Lower leg skin (tissue), 3 donors: ENCODE results near the gene SUSD2.

ENCODE experiments used
- POLR2A ChIP-seq, 2 donors: fragments of 450-650 bp; IDR thresholded peaks; one replicate each; pipeline ENCODE4 v1.6.1; 2016 to 2017; ENCODE audit warnings: antibody characterized with exemption in 2 of 2, mild to moderate bottlenecking in 1 of 2, moderate library complexity in 1 of 2
- TF ChIP-seq, protein P1 (sequence below), 3 donors: fragments of 450-650 bp; IDR thresholded peaks; one replicate each; pipeline ENCODE4 v1.5.1; 2016; ENCODE audit warnings: antibody characterized with exemption in 3 of 3, mild to moderate bottlenecking in 3 of 3, moderate library complexity in 2 of 3

DNA sequence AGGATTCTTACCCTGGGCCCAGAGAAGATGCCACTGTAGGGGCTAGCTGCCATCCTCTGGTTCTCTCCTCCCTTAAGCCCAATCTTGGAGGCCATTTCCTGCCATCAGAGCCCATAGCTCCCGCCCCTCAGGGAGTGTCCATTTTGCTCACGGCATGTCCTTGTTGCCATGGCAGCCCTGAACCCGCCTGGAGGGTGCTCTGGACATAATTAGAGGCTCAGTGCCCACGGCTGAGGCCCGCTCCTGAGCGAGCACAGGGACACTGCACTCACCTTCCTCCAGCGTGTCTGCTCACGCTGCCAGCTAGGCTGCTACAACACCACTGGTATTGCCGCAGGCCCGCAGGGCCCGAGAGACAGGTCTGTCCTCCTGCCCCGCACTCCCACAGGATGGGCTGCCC is 11.1 kb upstream of the SUSD2 start:
- TF ChIP-seq, protein P1, sequence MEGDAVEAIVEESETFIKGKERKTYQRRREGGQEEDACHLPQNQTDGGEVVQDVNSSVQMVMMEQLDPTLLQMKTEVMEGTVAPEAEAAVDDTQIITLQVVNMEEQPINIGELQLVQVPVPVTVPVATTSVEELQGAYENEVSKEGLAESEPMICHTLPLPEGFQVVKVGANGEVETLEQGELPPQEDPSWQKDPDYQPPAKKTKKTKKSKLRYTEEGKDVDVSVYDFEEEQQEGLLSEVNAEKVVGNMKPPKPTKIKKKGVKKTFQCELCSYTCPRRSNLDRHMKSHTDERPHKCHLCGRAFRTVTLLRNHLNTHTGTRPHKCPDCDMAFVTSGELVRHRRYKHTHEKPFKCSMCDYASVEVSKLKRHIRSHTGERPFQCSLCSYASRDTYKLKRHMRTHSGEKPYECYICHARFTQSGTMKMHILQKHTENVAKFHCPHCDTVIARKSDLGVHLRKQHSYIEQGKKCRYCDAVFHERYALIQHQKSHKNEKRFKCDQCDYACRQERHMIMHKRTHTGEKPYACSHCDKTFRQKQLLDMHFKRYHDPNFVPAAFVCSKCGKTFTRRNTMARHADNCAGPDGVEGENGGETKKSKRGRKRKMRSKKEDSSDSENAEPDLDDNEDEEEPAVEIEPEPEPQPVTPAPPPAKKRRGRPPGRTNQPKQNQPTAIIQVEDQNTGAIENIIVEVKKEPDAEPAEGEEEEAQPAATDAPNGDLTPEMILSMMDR (IDR thresholded peaks at IDR 0.05), result no peak
- no peak for TF ChIP-seq POLR2A (IDR thresholded peaks at IDR 0.05)
